OCI-LY1 (cell line): ENCODE measurements around the gene PLEKHH2.

Experiments used
- CTCF ChIP-seq: fragments of 200-600 bp; sonication (generic), shearing (Covaris generic); IDR thresholded peaks from 2 replicates; pipeline ENCODE4 v1.5.1; 2017; ENCODE audit warnings: mild to moderate bottlenecking, antibody characterized with exemption, low read length, moderate library complexity, mixed read lengths
- EZH2 ChIP-seq: fragments of 200-600 bp; sonication (generic), shearing (Covaris generic); IDR thresholded peaks from 2 replicates; pipeline ENCODE4 v1.8.0; 2017; ENCODE audit warnings: borderline replicate concordance, mixed run types, mild to moderate bottlenecking, antibody characterized with exemption, low read length, moderate library complexity, mixed read lengths

GRCh38 chr2:43701111-43701510 lies 64.1 kb downstream of the PLEKHH2 start:
- TF ChIP-seq CTCF (no peak), EZH2 (no peak)
